ENCODE data around the gene SMYD3.

SMYD3 gene

DNA sequence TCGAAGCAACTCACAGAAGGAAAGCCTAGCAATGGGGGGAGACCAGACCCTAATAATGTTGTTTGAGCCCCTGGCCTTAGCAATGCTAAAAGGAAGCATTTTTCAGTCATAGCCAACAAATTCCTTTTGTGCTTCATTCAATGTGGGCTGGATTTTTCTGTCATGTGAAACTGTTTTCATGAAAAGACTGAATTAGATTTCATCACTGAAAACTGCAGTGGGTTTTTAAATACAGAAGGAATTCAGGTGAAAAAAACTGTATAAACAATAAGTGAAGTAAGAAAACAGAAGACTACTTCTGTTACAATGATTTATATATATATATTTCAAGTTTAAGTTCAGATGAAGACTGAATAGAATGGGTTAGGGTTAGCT lies 204.8 kb downstream of the SMYD3 start:
- Histone ChIP-seq H3K9me3 (replicated peaks; ENCODE audit: insufficient read depth, low read length) (no peaks in the 10 kb centered on the region), H3K4me3 (ENCODE audit: low read length) (no peak overlapping the region), H3K36me3 (replicated peaks; ENCODE audit: insufficient read depth, low read length) (no peaks in the 10 kb centered on the region), H2AFZ (ENCODE audit: low read length) (no peak overlapping the region), H3K9ac (ENCODE audit: low read length) (no peak overlapping the region), H3K79me2 (ENCODE audit: low read length) (no peaks in the 10 kb centered on the region), H4K20me1 (ENCODE audit: insufficient read depth, low read length) (no peaks in the 10 kb centered on the region), H3K27ac (ENCODE audit: low read length) (no peak overlapping the region), H3K27me3 (replicated peaks; ENCODE audit: insufficient read depth, low read length) (no peaks in the 10 kb centered on the region), H3K9me2 (replicated peaks; ENCODE audit: insufficient read depth, low read length) (no peaks in the 10 kb centered on the region), H3K4me2 (ENCODE audit: low read depth, low read length) (no peak overlapping the region), H3F3A (ENCODE audit: insufficient read depth, low read length) (no peaks in the 10 kb centered on the region), H3K4me1 (ENCODE audit: low read length) (no peaks in the 10 kb centered on the region)
- no peak for DNase-seq
- TF ChIP-seq EZH2 (optimal IDR thresholded peaks at IDR 0.05; ENCODE audit: low read depth, low read length), result no peak
- no peak for TF ChIP-seq EZH2phosphoT487 (IDR thresholded peaks at IDR 0.05; ENCODE audit: low read length)
- TF ChIP-seq, protein P1, sequence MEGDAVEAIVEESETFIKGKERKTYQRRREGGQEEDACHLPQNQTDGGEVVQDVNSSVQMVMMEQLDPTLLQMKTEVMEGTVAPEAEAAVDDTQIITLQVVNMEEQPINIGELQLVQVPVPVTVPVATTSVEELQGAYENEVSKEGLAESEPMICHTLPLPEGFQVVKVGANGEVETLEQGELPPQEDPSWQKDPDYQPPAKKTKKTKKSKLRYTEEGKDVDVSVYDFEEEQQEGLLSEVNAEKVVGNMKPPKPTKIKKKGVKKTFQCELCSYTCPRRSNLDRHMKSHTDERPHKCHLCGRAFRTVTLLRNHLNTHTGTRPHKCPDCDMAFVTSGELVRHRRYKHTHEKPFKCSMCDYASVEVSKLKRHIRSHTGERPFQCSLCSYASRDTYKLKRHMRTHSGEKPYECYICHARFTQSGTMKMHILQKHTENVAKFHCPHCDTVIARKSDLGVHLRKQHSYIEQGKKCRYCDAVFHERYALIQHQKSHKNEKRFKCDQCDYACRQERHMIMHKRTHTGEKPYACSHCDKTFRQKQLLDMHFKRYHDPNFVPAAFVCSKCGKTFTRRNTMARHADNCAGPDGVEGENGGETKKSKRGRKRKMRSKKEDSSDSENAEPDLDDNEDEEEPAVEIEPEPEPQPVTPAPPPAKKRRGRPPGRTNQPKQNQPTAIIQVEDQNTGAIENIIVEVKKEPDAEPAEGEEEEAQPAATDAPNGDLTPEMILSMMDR (IDR thresholded peaks at IDR 0.05; ENCODE audit: low read length), result no peak

DNA sequence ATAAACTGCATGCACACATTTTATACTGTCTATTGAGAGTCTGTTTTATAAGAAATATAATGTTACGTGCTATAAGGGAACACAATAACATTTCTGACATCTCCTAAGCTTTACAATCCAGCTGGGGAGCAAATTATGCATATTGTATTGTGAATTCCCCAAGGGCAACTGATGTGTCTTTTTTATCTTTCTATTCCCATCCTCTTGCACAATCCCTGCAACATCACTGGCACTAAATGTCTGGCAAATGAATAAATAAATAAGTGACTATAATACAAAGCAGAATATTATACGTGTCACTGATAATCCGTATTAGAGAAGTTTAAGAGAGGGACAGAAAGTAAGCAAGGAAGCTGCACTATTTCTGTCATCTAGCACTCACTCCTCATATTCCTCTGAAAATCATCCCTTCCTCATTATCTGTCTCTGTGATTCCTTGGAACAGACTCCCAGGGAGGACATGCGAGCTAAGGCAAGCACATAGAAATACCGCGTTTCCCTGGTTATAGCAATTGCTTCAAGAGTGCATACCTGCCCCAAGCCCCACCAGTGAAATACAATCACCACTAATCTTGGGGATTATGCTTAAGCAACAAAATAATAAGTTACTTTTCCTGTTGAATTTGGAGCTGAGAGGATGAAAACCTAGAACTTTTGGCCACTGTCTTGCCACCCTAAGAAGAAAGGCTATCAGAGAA lies 205.4 kb downstream of the SMYD3 start:
- H3K9me2 ChIP-seq (replicated peaks; ENCODE audit: insufficient read depth, low read length), result no peaks in the 10 kb centered on the region
- H3F3A ChIP-seq (ENCODE audit: insufficient read depth, low read length), result no peaks in the 10 kb centered on the region
- H3K9ac ChIP-seq (ENCODE audit: low read length), result no peak overlapping the region
- no peak overlapping the region for H3K4me3 ChIP-seq (ENCODE audit: low read length)
- no peaks in the 10 kb centered on the region for H4K20me1 ChIP-seq (ENCODE audit: insufficient read depth, low read length)
- DNase-seq, result no peak
- H3K36me3 ChIP-seq (replicated peaks; ENCODE audit: insufficient read depth, low read length), result no peaks in the 10 kb centered on the region
- H3K9me3 ChIP-seq (replicated peaks; ENCODE audit: insufficient read depth, low read length), result no peaks in the 10 kb centered on the region
- H3K79me2 ChIP-seq (ENCODE audit: low read length), result no peaks in the 10 kb centered on the region
- TF ChIP-seq EZH2 (optimal IDR thresholded peaks at IDR 0.05; ENCODE audit: low read depth, low read length) (no peak), EZH2phosphoT487 (IDR thresholded peaks at IDR 0.05; ENCODE audit: low read length) (no peak)
- TF ChIP-seq, protein P1 (IDR thresholded peaks at IDR 0.05; ENCODE audit: low read length), result no peak
- H3K27me3 ChIP-seq (replicated peaks; ENCODE audit: insufficient read depth, low read length), result no peaks in the 10 kb centered on the region
- H3K4me2 ChIP-seq (ENCODE audit: low read depth, low read length), result no peak overlapping the region
- H3K4me1 ChIP-seq (ENCODE audit: low read length), result no peaks in the 10 kb centered on the region
- H2AFZ ChIP-seq (ENCODE audit: low read length), result no peak overlapping the region
- H3K27ac ChIP-seq (ENCODE audit: low read length), result no peak overlapping the region

DNA sequence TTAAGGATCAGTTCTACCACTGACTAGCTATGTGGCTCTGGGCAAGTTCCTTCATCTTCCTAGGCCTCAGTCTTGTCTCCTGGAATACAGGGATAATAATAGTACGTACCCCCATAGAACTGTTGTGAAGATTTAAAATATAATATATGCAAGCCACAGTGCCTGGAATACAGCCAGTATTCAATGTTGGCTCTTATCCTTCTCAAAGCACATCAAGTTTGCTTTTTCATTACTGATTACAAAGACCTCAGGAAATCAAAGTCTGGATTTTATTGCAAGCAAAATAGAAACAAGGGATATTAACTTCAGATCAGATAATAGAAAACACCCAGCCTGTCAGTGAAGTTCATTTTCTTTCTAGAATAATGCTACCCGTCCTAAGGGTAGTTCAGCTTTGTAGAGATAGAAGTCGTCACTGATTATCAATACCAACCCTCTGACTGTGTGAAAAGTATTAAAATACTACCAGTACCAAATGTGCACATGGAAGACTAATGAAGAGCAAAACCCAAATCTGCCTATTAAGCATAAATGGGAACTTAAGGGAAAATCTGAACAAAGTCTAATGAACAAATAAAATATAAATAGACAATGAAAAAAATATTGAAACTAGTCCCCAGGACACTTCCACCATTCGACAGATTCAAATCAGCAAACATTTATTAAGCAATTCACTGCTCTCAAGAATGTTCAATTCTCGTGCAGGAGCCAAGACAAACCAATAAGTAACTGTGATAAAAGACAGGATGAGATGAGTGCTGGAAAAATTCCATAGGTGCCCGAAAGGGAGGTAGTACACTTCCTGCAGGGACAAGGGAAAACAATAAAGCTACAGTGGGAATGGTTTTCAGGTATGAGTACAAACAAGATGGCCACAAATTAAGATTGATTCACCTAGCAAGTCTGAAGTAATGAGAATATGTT lies 206.2 kb downstream of the SMYD3 start:
- Histone ChIP-seq H3K27me3 (replicated peaks; ENCODE audit: insufficient read depth, low read length) (no peaks in the 10 kb centered on the region), H3K4me2 (ENCODE audit: low read depth, low read length) (no peak overlapping the region), H3F3A (ENCODE audit: insufficient read depth, low read length) (no peaks in the 10 kb centered on the region), H3K4me3 (ENCODE audit: low read length) (no peak overlapping the region), H2AFZ (ENCODE audit: low read length) (no peak overlapping the region), H3K4me1 (ENCODE audit: low read length) (no peaks in the 10 kb centered on the region), H3K27ac (ENCODE audit: low read length) (no peak overlapping the region), H3K36me3 (replicated peaks; ENCODE audit: insufficient read depth, low read length) (no peaks in the 10 kb centered on the region), H3K9ac (ENCODE audit: low read length) (no peak overlapping the region), H3K79me2 (ENCODE audit: low read length) (no peaks in the 10 kb centered on the region), H3K9me3 (replicated peaks; ENCODE audit: insufficient read depth, low read length) (no peaks in the 10 kb centered on the region), H3K9me2 (replicated peaks; ENCODE audit: insufficient read depth, low read length) (no peaks in the 10 kb centered on the region), H4K20me1 (ENCODE audit: insufficient read depth, low read length) (no peaks in the 10 kb centered on the region)
- TF ChIP-seq EZH2 (optimal IDR thresholded peaks at IDR 0.05; ENCODE audit: low read depth, low read length) (no peak), EZH2phosphoT487 (IDR thresholded peaks at IDR 0.05; ENCODE audit: low read length) (no peak)
- TF ChIP-seq, protein P1 (IDR thresholded peaks at IDR 0.05; ENCODE audit: low read length), result no peak
- DNase-seq, result no peak
